HepG2 (cell line): ENCODE data around the gene ARHGAP30. TPM values are rescaled to one million over a fixed set of nuclear protein-coding genes. Genes with fewer than 3 reads are reported as not detected.

Source experiments
- ATAC-seq: fragments of 200-7000 bp; cut with Tn5 transposase; 3 replicates; pipeline ENCODE4 v1.9.1; 2020; ENCODE audit warnings: mild to moderate bottlenecking, moderate library complexity
- BruUV-seq: library from RNA; stranded (reverse); fragments of 400-500 nt; replicated peaks from 2 replicates; lab custom pipeline; 2021; lab: Mats Ljungman, UMichigan
- CTCF ChIA-PET: fragments of 300-600 bp; formaldehyde crosslinking; extraction: SDS; loops from one replicate; lab custom pipeline; 2021; ENCODE audit warnings: low total read pairs, inconsistent platforms, low intra/inter-chr PET ratio; lab: Yijun Ruan, JAX
- POLR2A ChIA-PET: fragments of 350-600 bp; sonication (Branson Sonifier 250); formaldehyde crosslinking; loops from one replicate; lab custom pipeline; 2020; ENCODE audit warnings: antibody characterized with exemption, inconsistent platforms; lab: Yijun Ruan, JAX
- DNase-seq: peaks from one replicate; pipeline ENCODE4 v3.0.0-alpha.2; 2015; ENCODE audit warnings: low spot score
- FAIRE-seq: peaks from 3 replicates; lab custom pipeline; 2011; peaks lifted over from hg19 to GRCh38; lab: Jason Lieb, UNC
- H2AFZ ChIP-seq: one replicate; pipeline ENCODE4 v1.6.1; 2011; ENCODE audit warnings: low read length, inconsistent platforms
- H3K27ac ChIP-seq: fragments of 300-600 bp; 3 replicates; pipeline ENCODE4 v1.8.0; 2011; ENCODE audit warnings: mixed run types, mild to moderate bottlenecking, mixed read lengths, low read length, inconsistent platforms; ENCODE audit not compliant: insufficient read depth; ENCODE audit errors: extremely low read length
- H3K27me3 ChIP-seq, 2 experiments: fragments of 200-600 bp in 1 of 2; 2 replicates in 1 of 2; 3 replicates in 1 of 2; pipeline versions ENCODE4 v1.6.0 to v1.8.0; 2011; ENCODE audit warnings: low read length in 2 of 2, mild to moderate bottlenecking in 2 of 2, moderate library complexity in 2 of 2, inconsistent platforms in 1 of 2; ENCODE audit not compliant: insufficient read depth in 2 of 2, control insufficient read depth in 1 of 2
- H3K36me3 ChIP-seq, 2 experiments: fragments of 200-600 bp in 1 of 2; replicated peaks in 1 of 2; 2 replicates in 1 of 2; 3 replicates in 1 of 2; pipeline versions ENCODE4 v1.5.1 to v1.8.0; 2011; ENCODE audit warnings: low read length in 2 of 2, inconsistent platforms in 1 of 2; ENCODE audit not compliant: insufficient read depth in 2 of 2, control insufficient read depth in 1 of 2
- H3K4me1 ChIP-seq: 2 replicates; pipeline ENCODE4 v1.5.1; 2012; ENCODE audit warnings: low read length, inconsistent platforms; ENCODE audit not compliant: insufficient read depth
- H3K4me2 ChIP-seq: 2 replicates; pipeline ENCODE4 v1.6.0; 2011; ENCODE audit warnings: low read depth, low read length, inconsistent platforms
- H3K4me3 ChIP-seq, 3 experiments: fragments of 200-600 bp in 1 of 3; sonication (generic), shearing (Covaris generic) in 1 of 3; replicated peaks in 1 of 3; 2 replicates each; pipeline ENCODE4 v1.5.1; 2011 to 2016; ENCODE audit warnings: low read length in 3 of 3, inconsistent platforms in 2 of 3, low read depth in 2 of 3, mild to moderate bottlenecking in 2 of 3, control low read depth in 1 of 3, mixed read lengths in 1 of 3; ENCODE audit not compliant: insufficient read depth in 1 of 3
- H3K79me2 ChIP-seq: one replicate; pipeline ENCODE4 v1.6.1; 2011; ENCODE audit warnings: low read length, inconsistent platforms; ENCODE audit not compliant: insufficient read depth
- H3K9ac ChIP-seq: 2 replicates; pipeline ENCODE4 v1.6.0; 2011; ENCODE audit warnings: mild to moderate bottlenecking, low read depth, low read length, inconsistent platforms; ENCODE audit not compliant: insufficient read depth
- H3K9me3 ChIP-seq: 2 replicates; pipeline ENCODE4 v1.5.1; 2012; ENCODE audit warnings: mild to moderate bottlenecking, low read length
- H4K20me1 ChIP-seq: 2 replicates; pipeline ENCODE4 v1.6.0; 2011; ENCODE audit warnings: inconsistent platforms, mild to moderate bottlenecking, low read length, moderate library complexity; ENCODE audit not compliant: insufficient read depth
- DNMT1 ChIP-seq: sonication (generic); formaldehyde crosslinking; IDR thresholded peaks from 2 replicates; pipeline ENCODE4 v1.5.1; 2020; ENCODE audit warnings: mild to moderate bottlenecking, missing genetic modification reagents
- ETV5 ChIP-seq: IDR thresholded peaks from 2 replicates; pipeline ENCODE4 v1.6.1; 2018; ENCODE audit warnings: missing biosample characterization, missing genetic modification reagents, inconsistent platforms, borderline replicate concordance
- HDAC6 ChIP-seq: fragments of 200-600 bp; sonication (generic); IDR thresholded peaks from 2 replicates; pipeline ENCODE4 v1.7.0; 2017; ENCODE audit warnings: mild to moderate bottlenecking, antibody characterized with exemption, low read length, low read depth
- KAT7 ChIP-seq: IDR thresholded peaks from 2 replicates; pipeline ENCODE4 v1.6.1; 2018; ENCODE audit warnings: borderline replicate concordance, missing compliant biosample characterization
- KDM4B ChIP-seq: sonication (generic); formaldehyde crosslinking; IDR thresholded peaks from 2 replicates; pipeline ENCODE4 v1.4.0; 2020; ENCODE audit warnings: missing genetic modification reagents
- MXD3 ChIP-seq: IDR thresholded peaks from 2 replicates; pipeline ENCODE4 v1.6.1; 2016; ENCODE audit warnings: mild to moderate bottlenecking, missing biosample characterization, missing genetic modification reagents
- NFYC ChIP-seq: IDR thresholded peaks from 2 replicates; pipeline ENCODE4 v1.6.1; 2016; ENCODE audit warnings: missing genetic modification reagents, missing compliant biosample characterization
- PHF21A ChIP-seq: sonication (generic); formaldehyde crosslinking; IDR thresholded peaks from 2 replicates; pipeline ENCODE4 v1.5.0; 2020; ENCODE audit warnings: mild to moderate bottlenecking, missing genetic modification reagents
- PPARG ChIP-seq: conservative IDR thresholded peaks from 2 replicates; pipeline ENCODE4 v1.6.1; 2016; ENCODE audit warnings: missing biosample characterization, missing genetic modification reagents
- TFDP1 ChIP-seq: IDR thresholded peaks from 2 replicates; pipeline ENCODE4 v1.6.1; 2016; ENCODE audit warnings: missing compliant biosample characterization, missing genetic modification reagents, borderline replicate concordance
- ZBTB10 ChIP-seq: sonication (generic); formaldehyde crosslinking; IDR thresholded peaks from 2 replicates; pipeline ENCODE4 v1.4.0; 2020; ENCODE audit warnings: missing genetic modification reagents, borderline replicate concordance
- ZBTB46 ChIP-seq: sonication (generic); formaldehyde crosslinking; IDR thresholded peaks from 2 replicates; pipeline ENCODE4 v1.4.0; 2020; ENCODE audit warnings: mild to moderate bottlenecking, missing genetic modification reagents, borderline replicate concordance
- ZNF276 ChIP-seq: sonication (generic); formaldehyde crosslinking; IDR thresholded peaks from 2 replicates; pipeline ENCODE4 v1.4.0; 2020; ENCODE audit warnings: mild to moderate bottlenecking, low read depth, missing genetic modification reagents
- ZNF678 ChIP-seq: sonication (generic); formaldehyde crosslinking; IDR thresholded peaks from 2 replicates; pipeline ENCODE4 v1.4.0; 2020; ENCODE audit warnings: mild to moderate bottlenecking, missing genetic modification reagents
- ZNF709 ChIP-seq: sonication (generic); formaldehyde crosslinking; IDR thresholded peaks from 2 replicates; pipeline ENCODE4 v1.5.0; 2020; ENCODE audit warnings: mild to moderate bottlenecking, missing genetic modification reagents
- ZNF713 ChIP-seq: sonication (generic); formaldehyde crosslinking; IDR thresholded peaks from 2 replicates; pipeline ENCODE4 v1.4.0; 2020; ENCODE audit warnings: mild to moderate bottlenecking, missing genetic modification reagents
- ZNF781 ChIP-seq: sonication (generic); formaldehyde crosslinking; IDR thresholded peaks from 2 replicates; pipeline ENCODE4 v1.5.1; 2020; ENCODE audit warnings: borderline replicate concordance, mild to moderate bottlenecking, missing genetic modification reagents; ENCODE audit errors: not compliant biosample characterization
- WGBS: methylation state at CpG from one replicate; pipeline ENCODE4 v1.1.6; 2017; ENCODE audit warnings: low lambda C conversion rate; 5-methylcytosine and 5-hydroxymethylcytosine counted together
- in situ Hi-C: cut with HindIII; loops from 2 replicates; pipeline ENCODE4 v1.10.0; 2017; ENCODE audit warnings: low pct_unique_long_range_greater_than_20kb; ENCODE audit not compliant: extremely low pct_ligation_motif_present
- intact Hi-C: fragments of 100-400 bp; cut with micrococcal nuclease; formaldehyde crosslinking; loops from one replicate; pipeline ENCODE4 v1.10.0; 2022; ENCODE audit not compliant: unreplicated experiment
- polyA plus RNA-seq, 8 experiments: library from polyadenylated mRNA; depleted of rRNA in 3 of 8; stranded (reverse) in 7 of 8; unstranded in 1 of 8; fragments of >200 nt; fragmentation: Illumina TruSeq in 4 of 8; extraction: Trizol in 4 of 8; gene quantifications; 2 replicates each; pipeline versions ENCODE4 v1.2.1 to v1.2.3, GENCODE V29; 2011 to 2016; ENCODE audit warnings: low read depth in 4 of 8, missing spikeins in 1 of 8, mixed read lengths in 1 of 8; ENCODE audit not compliant: insufficient read depth in 1 of 8
- total RNA-seq, 5 experiments: library from RNA; depleted of rRNA; stranded (reverse); fragments of >200 nt; fragmentation: Illumina TruSeq; extraction: Trizol; gene quantifications; 2 replicates each; pipeline ENCODE4 v1.2.3, GENCODE V29; 2016; ENCODE audit warnings: low read depth in 1 of 5

ARHGAP30 gene
- total and polyA plus RNA-seq, 2 of the 13 experiments (the other 11 are each of a cell fraction or from before 2014, with no cell fraction given): 0.13 to 0.20 TPM

GRCh38 chr1:161089251-161089924 lies 19.7 kb upstream of the ARHGAP30 start, which contains the start of gene NECTIN4:
TSS of gene NECTIN4 (minus strand) at chr1:161089558. CDS start at chr1:161089296, 262 bp downstream.
- Histone ChIP-seq H3K27me3 (peaks cover 3 to 38% of the 10 kb centered on the region in 2 experiments; a peak in 3 of 5 replicates), H3K9me3 (no peaks in the 10 kb centered on the region), H3K9ac (no peak within 1 kb of the TSS), H2AFZ (no peak within 1 kb of the TSS), H3K4me3 (no peak within 1 kb of the TSS), H3K4me1 (peaks cover 33% of the 10 kb centered on the region), H3K27ac (no peak within 1 kb of the TSS), H3K4me2 (no peak within 1 kb of the TSS), H3K79me2 (no peaks in the 10 kb centered on the region), H4K20me1 (no peaks in the 10 kb centered on the region), H3K36me3 (no peaks in the 10 kb centered on the region)
- no TSS peak for BruUV-seq
- 47% methylated on average over 17 of the region's 22 CpGs for WGBS
- FAIRE-seq (no peak), ATAC-seq (no peak), DNase-seq (no peak)
- intact Hi-C loops: no loop called here
- ChIA-PET CTCF (no interaction called here), POLR2A (no interaction called here)
- in situ Hi-C loops: no loop called here
- TF ChIP-seq TFDP1 (CRISPR knock-in tag) (no peak), ZNF678 (CRISPR knock-in tag) (no peak), MXD3 (CRISPR knock-in tag) (no peak), NFYC (no peak), ZNF713 (CRISPR knock-in tag) (no peak), HDAC6 (no peak), ETV5 (CRISPR knock-in tag) (no peak), KDM4B (CRISPR knock-in tag) (no peak), DNMT1 (CRISPR knock-in tag) (no peak), ZBTB46 (CRISPR knock-in tag) (no peak), ZBTB10 (CRISPR knock-in tag) (no peak), ZNF709 (CRISPR knock-in tag) (no peak), PPARG (CRISPR knock-in tag) (no peak), PHF21A (CRISPR knock-in tag) (no peak), ZNF781 (no peak), ZNF276 (no peak), KAT7 (CRISPR knock-in tag) (no peak)
